Peyer's patch (tissue), 4 donors: ENCODE data around the gene PHKA2. TPM values are rescaled to one million over a fixed set of nuclear protein-coding genes. Genes with fewer than 3 reads are reported as not detected.
A peak's percentile ranks its signal among the peaks of the same experiment; 100 is the strongest.

Experiments
- DNase-seq, 3 donors: peaks; one replicate each; pipeline ENCODE4 v3.0.0-alpha.2; 2017 to 2019
- H3K27ac ChIP-seq, 4 donors: fragments of 200-600 bp; sonication (generic); one replicate each; pipeline ENCODE4 v1.5.1; 2016 to 2019
- H3K27me3 ChIP-seq, 2 donors: fragments of 200-600 bp; sonication (generic); one replicate each; pipeline ENCODE4 v1.5.1; 2019
- H3K36me3 ChIP-seq, 3 donors: fragments of 200-600 bp; sonication (generic); one replicate each; pipeline ENCODE4 v1.5.1; 2016 to 2019
- H3K4me1 ChIP-seq, 4 donors: fragments of 200-600 bp; sonication (generic); one replicate each; pipeline ENCODE4 v1.5.1; 2016 to 2019
- H3K4me3 ChIP-seq, 4 donors: fragments of 200-600 bp; sonication (generic); 1 replicate in 3 of 4; 2 replicates in 1 of 4; pipeline ENCODE4 v1.5.1; 2016 to 2019; ENCODE audit warnings: mild to moderate bottlenecking in 1 of 4
- H3K9me3 ChIP-seq, 4 donors: fragments of 200-600 bp; sonication (generic); one replicate each; pipeline ENCODE4 v1.5.1; 2016 to 2019; ENCODE audit warnings: mild to moderate bottlenecking in 1 of 4
- POLR2A ChIP-seq, 2 donors: fragments of 450-650 bp; IDR thresholded peaks; one replicate each; pipeline ENCODE4 v1.5.1; 2017; ENCODE audit warnings: antibody characterized with exemption in 2 of 2, mild to moderate bottlenecking in 2 of 2, moderate library complexity in 2 of 2
- total RNA-seq, 4 donors: library from RNA; depleted of rRNA; stranded (reverse); fragments of >200 nt; gene quantifications; one replicate each; pipeline ENCODE4 v1.1.0, GENCODE V29; 2016
- TF ChIP-seq, protein P1 (sequence below), 6 experiments: fragments of 450-650 bp in 4 of 6; fragments of 200-600 bp in 2 of 6; sonication (generic) in 1 of 6; IDR thresholded peaks; one replicate each; pipeline ENCODE4 v1.5.1; 2017 to 2019; ENCODE audit warnings: antibody characterized with exemption in 6 of 6, mild to moderate bottlenecking in 3 of 6, moderate library complexity in 1 of 6

The PHKA2 gene
- total RNA-seq, 4 donors from 2014 or later, result 34.3 to 98.1 (median 63.7) TPM

DNA sequence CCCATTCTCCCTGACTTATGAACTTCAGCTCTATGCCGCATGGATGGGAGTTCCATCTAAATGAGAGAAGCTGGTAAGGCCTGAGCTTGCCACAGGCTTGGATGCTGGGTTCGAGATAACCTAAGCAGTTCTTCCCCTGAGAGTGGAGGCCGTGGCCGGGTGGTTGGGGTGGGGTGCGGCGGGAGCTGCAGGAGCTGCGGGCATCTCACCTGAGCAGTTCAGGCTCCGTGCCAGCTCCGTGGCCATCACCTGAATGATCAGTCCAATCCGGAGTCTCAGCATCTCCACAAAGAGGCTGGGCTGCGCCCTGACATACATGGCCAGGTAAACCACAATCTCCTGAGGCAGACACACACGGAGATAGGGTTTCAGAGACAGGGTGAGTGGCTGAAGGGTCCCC lies 77.6 kb downstream of the PHKA2 start:
- no peaks in the 10 kb centered on the region for H3K4me1 ChIP-seq
- no peaks in the 10 kb centered on the region for H3K9me3 ChIP-seq
- no peak for TF ChIP-seq POLR2A (IDR thresholded peaks at IDR 0.05)
- TF ChIP-seq, protein P1, sequence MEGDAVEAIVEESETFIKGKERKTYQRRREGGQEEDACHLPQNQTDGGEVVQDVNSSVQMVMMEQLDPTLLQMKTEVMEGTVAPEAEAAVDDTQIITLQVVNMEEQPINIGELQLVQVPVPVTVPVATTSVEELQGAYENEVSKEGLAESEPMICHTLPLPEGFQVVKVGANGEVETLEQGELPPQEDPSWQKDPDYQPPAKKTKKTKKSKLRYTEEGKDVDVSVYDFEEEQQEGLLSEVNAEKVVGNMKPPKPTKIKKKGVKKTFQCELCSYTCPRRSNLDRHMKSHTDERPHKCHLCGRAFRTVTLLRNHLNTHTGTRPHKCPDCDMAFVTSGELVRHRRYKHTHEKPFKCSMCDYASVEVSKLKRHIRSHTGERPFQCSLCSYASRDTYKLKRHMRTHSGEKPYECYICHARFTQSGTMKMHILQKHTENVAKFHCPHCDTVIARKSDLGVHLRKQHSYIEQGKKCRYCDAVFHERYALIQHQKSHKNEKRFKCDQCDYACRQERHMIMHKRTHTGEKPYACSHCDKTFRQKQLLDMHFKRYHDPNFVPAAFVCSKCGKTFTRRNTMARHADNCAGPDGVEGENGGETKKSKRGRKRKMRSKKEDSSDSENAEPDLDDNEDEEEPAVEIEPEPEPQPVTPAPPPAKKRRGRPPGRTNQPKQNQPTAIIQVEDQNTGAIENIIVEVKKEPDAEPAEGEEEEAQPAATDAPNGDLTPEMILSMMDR (IDR thresholded peaks at IDR 0.05), result no peak
- H3K36me3 ChIP-seq, result peaks cover 0 to 25% (median 0%) of the 10 kb centered on the region in 3 donors
- no peak overlapping the region for H3K27ac ChIP-seq
- no peak for DNase-seq
- H3K4me3 ChIP-seq, result no peak overlapping the region
- H3K27me3 ChIP-seq, result no peaks in the 10 kb centered on the region

DNA sequence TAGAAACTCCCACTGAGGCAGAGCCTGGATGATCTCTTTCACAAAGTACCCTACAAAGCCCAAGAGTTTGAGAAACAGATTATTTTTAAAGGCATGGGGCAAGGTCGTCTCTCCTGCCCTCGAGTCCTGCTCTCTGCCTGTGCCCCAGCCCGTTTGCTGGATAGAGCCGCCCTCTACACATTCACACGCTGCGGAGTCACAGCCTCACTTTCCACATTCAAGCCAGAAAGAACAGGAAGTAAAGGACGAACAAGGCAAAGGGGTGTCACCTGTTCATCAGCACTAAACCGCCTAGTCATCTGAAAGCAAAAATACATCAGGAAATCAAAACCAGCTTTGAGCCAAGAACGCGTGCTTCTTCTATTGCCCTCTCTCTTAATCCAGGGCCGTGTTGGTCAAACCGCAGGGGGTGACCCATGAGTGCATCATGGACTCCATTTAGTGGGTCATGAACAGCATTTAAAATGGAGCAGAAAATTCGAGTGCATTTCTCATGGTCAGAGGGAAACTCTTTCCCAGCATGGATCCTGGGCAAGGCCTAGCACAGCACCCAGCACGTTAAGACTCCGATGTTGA lies 83.4 kb downstream of the PHKA2 start:
- H3K36me3 ChIP-seq, result peaks cover 0 to 11% (median 0%) of the 10 kb centered on the region in 3 donors
- DNase-seq, result no peak

DNA sequence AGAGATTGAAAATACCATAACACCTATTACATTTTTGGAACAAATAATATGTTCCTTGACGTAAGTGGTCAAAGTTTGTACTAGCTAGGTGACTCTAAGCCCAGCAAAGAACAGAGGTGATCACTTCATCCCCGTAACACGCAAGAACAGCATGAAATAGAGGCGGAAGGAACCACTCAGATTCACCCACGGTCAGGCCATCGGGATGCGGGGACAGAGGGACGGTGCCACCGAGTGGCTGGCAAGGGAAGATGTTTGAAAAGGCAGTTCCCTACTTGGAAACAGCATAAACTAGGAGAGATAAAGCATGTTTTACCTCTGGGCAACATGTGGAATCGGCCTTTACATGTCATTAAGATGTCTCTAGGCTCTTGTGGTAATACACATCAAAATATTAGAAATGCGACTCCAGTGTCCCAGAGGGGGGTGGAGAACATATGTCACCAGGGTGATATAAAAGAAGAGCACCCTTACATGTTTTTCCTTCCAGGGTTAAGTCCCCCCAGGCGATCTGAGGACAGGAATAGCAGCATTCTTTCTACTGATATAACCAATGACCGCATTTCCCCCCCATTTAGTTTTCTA lies 84.0 kb downstream of the PHKA2 start:
- DNase-seq, result no peak
- no peak overlapping the region for H3K27ac ChIP-seq
- no peaks in the 10 kb centered on the region for H3K9me3 ChIP-seq
- H3K4me3 ChIP-seq, result no peak overlapping the region
- no peaks in the 10 kb centered on the region for H3K27me3 ChIP-seq
- H3K36me3 ChIP-seq, result peaks cover 0 to 6% (median 0%) of the 10 kb centered on the region in 3 donors
- TF ChIP-seq, protein P1 (IDR thresholded peaks at IDR 0.05), result peak in 2 of 6 experiments; percentile 8 to 14
- TF ChIP-seq POLR2A (IDR thresholded peaks at IDR 0.05), result no peak
- no peaks in the 10 kb centered on the region for H3K4me1 ChIP-seq

More for the DNA sequence above, 83.4 kb downstream of the PHKA2 start:
- H3K27me3 ChIP-seq, result no peaks in the 10 kb centered on the region
- H3K27ac ChIP-seq, result no peak overlapping the region
- no peaks in the 10 kb centered on the region for H3K9me3 ChIP-seq
- H3K4me1 ChIP-seq, result no peaks in the 10 kb centered on the region
- TF ChIP-seq POLR2A (IDR thresholded peaks at IDR 0.05), result no peak
- TF ChIP-seq, protein P1 (IDR thresholded peaks at IDR 0.05), result no peak
- H3K4me3 ChIP-seq, result no peak overlapping the region

DNA sequence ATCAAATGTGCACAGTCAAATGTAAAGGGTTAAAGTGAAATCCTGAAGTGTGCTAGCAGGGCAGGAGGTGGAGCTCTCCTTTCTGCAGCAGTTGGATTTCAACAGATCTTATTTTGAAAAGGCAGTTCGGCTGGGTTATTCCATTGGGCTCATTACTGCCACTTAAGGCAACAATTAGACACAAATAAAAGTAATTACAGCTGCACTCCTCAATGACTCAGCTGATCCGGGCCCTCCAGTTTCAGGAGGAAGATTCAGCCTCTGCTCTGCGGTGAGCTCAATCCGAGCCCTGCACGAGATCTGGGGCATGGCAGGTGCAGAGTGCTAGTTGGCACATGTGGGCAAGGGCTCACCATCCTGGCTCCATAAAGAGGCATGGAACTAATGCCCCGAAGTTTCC lies 85.4 kb downstream of the PHKA2 start:
- TF ChIP-seq POLR2A (IDR thresholded peaks at IDR 0.05), result no peak
- TF ChIP-seq, protein P1 (IDR thresholded peaks at IDR 0.05), result no peak
- Histone ChIP-seq H3K36me3 (peaks cover 0 to 6% (median 0%) of the 10 kb centered on the region in 3 donors), H3K4me1 (no peaks in the 10 kb centered on the region), H3K9me3 (no peaks in the 10 kb centered on the region), H3K27ac (no peak overlapping the region), H3K4me3 (no peak overlapping the region), H3K27me3 (no peaks in the 10 kb centered on the region)
- DNase-seq, result no peak

DNA sequence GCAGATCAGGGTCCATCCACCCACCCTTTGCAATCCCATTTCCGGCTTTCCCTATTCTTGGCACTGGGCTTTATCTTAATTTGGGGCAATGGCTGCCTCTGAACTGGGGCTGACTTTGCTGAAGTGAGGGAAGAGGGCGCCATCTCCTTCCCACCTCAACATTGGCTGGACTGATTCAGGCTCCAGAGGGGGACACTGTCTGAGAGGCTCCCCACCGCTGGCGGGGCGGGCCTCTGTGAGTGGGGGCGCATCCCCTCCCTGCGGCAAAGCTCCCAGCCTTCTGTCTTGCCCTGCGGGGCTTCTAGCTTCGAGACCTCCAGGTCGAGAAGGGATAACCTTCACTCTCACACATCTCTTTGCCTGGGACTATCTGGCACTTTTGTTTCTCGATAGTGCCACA lies 85.8 kb downstream of the PHKA2 start:
- DNase-seq, result no peak
- no peaks in the 10 kb centered on the region for H3K27me3 ChIP-seq
- H3K4me1 ChIP-seq, result no peaks in the 10 kb centered on the region
- H3K36me3 ChIP-seq, result peaks cover 0 to 6% (median 0%) of the 10 kb centered on the region in 3 donors
- no peak overlapping the region for H3K27ac ChIP-seq
- H3K4me3 ChIP-seq, result no peak overlapping the region
- TF ChIP-seq POLR2A (IDR thresholded peaks at IDR 0.05), result no peak
- TF ChIP-seq, protein P1 (IDR thresholded peaks at IDR 0.05), result no peak
- no peaks in the 10 kb centered on the region for H3K9me3 ChIP-seq
